Choroid plexus epithelial cell (primary cell): ENCODE data around the gene ITPR1.
A peak's percentile ranks its signal among the peaks of the same experiment; 100 is the strongest.

Experiments used
- DNase-seq: peaks from one replicate; pipeline ENCODE4 v3.0.0-alpha.2; 2010; ENCODE audit warnings: low read depth
- H3K4me3 ChIP-seq: 2 replicates; pipeline ENCODE4 v1.5.1; 2011; ENCODE audit warnings: low read depth, mild to moderate bottlenecking, control low read depth, low read length, moderate library complexity
- TF ChIP-seq, protein P1 (sequence below): conservative IDR thresholded peaks from 2 replicates; pipeline ENCODE4 v1.5.1; 2011; ENCODE audit warnings: low read depth, mild to moderate bottlenecking, control low read depth, inconsistent platforms, low read length, moderate library complexity

Gene ITPR1

DNA sequence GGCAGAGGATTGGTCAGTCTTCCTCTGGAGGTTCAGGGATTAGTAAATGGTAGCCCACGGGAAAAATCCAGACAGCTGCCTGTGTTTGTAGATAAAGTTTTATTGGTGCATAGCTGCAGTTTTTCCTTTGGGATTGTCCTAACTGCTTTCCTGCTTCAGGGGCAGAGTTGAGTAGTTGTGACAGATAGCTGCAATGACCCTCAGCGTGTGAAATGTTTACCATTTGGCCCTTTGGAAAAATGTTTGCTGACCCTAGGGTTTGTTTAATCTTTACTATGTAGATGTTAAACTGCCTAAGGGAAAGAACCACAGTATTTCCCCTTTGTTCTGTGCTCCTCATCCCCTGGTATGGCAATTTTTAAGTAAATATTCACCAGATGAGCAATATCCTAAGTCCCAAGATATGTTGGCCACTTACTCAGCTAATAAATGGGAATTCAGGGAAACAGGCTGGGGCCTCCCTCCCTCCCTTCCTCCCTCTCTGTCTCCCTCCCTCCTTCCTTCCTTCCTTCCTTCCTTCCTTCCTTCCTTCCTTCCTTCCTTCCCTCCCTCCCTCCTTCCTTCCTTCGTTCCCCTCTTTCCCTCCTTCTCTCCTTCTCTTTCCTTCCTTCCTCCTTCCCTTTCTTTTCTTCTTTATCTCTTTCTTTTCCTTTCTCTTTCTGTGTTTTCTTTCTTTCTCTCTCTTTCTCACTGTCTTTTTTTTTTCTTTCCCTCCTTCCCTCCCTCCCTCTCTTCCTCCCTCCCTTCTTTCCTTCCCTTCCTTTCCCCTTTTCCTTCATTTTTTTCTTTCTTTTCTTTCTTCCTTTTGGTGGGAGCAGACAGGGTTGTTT, 251.5 kb downstream of the ITPR1 start:
- TF ChIP-seq, protein P1, sequence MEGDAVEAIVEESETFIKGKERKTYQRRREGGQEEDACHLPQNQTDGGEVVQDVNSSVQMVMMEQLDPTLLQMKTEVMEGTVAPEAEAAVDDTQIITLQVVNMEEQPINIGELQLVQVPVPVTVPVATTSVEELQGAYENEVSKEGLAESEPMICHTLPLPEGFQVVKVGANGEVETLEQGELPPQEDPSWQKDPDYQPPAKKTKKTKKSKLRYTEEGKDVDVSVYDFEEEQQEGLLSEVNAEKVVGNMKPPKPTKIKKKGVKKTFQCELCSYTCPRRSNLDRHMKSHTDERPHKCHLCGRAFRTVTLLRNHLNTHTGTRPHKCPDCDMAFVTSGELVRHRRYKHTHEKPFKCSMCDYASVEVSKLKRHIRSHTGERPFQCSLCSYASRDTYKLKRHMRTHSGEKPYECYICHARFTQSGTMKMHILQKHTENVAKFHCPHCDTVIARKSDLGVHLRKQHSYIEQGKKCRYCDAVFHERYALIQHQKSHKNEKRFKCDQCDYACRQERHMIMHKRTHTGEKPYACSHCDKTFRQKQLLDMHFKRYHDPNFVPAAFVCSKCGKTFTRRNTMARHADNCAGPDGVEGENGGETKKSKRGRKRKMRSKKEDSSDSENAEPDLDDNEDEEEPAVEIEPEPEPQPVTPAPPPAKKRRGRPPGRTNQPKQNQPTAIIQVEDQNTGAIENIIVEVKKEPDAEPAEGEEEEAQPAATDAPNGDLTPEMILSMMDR: no peak
- no peak overlapping the region for H3K4me3 ChIP-seq
- DNase-seq: peak; percentile 43

GRCh38 chr3:4745235-4745610, 252.1 kb downstream of the ITPR1 start:
- TF ChIP-seq, protein P1: peak; percentile 8
- DNase-seq: no peak
- no peak overlapping the region for H3K4me3 ChIP-seq

GRCh38 chr3:4746241-4746958, 253.3 kb downstream of the ITPR1 start:
- no peak overlapping the region for H3K4me3 ChIP-seq
- DNase-seq: peak; percentile 94
- TF ChIP-seq, protein P1: no peak

GRCh38 chr3:4748127-4748526, 255.0 kb downstream of the ITPR1 start:
- TF ChIP-seq, protein P1: no peak
- no peak for DNase-seq
- H3K4me3 ChIP-seq: no peak overlapping the region

DNA sequence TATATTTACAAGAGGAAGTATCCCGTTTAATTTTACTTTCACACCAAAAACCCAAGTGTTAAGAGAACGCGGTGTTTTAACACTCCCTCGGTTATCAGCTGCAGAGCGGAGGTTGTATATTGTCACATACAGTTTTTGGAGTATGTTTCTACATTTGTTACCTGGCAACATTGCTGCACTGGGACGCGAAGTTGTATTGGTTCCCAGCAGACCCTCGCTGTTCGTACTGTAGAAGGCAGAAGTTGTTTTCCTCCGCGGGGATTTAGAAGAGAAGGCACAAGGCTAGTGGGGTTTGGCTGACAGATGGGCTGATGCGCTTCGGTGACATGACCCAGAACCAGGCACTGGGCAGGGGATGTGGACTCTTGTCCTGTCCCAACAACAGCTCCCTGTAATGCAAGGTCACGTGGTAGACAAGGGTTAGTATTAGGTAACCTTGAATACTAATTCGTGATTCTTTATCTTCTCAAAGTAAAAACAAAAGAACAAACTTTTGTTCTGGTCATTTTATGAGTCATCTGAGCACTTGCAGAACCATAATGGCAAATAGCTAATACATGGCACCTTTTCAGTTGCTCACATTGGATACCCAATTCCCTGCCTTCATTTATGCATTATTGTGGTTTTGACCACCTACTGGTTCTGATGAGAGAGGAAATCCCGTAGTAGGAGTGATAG, 255.7 kb downstream of the ITPR1 start:
- no peak for DNase-seq
- no peak overlapping the region for H3K4me3 ChIP-seq
- TF ChIP-seq, protein P1: no peak

DNA sequence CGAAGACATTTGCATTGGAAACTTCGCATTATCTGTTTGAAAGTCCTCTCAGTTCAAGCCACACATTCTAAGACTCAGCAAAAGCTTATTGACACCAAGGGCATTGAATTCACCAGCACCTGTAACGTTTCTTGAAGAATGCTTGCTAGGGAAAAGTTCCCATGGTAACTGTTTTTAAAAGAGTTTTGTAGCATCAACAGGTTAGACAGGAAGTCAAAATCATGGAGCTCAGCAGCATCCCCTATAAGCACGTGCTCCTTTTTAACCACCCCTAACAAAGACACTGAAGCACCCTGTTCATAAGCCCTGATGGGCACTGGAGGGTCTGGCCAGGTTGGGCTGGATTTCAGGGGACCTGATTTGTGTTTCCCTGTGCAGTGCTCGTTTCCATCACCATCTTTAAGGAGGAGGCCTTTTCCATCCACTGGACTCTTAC, 256.4 kb downstream of the ITPR1 start:
- TF ChIP-seq, protein P1: no peak
- no peak overlapping the region for H3K4me3 ChIP-seq
- no peak for DNase-seq
